HG03108 (cell line): ENCODE results near the gene TTL.
"Not testable (repeated sequence)": the region's sequence is repeated elsewhere in the genome, so short reads cannot be mapped to it uniquely, and the experiment has no call there.

ENCODE experiments used
- ATAC-seq: cut with Tn5 transposase; IDR thresholded peaks from one replicate; pipeline ENCODE4 v1.9.1; 2021; ENCODE audit warnings: moderate library complexity; ENCODE audit not compliant: unreplicated experiment

Gene TTL

GRCh38 chr2:112474844-112475486 lies 7.0 kb upstream of the TTL start:
- no peak for ATAC-seq

DNA sequence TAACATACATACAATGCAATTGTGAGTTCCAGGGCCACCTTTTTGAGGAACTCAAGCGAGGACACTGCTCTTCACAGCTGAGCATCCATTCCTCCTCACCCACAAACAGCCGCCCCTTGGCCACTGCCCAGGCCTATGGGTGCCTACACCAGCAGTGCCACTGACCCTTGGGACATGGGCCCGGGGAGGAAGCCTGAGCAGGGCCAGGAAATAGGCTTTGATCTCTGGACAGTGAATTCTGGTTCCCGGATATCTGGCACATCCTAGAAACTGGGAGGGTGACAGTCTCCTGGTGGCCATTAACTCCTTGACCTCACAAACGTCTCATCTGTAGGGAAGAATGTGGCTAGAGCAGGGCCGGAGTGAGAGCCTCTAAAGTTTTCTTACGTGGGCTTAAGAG lies 5.5 kb upstream of the TTL start:
- ATAC-seq = no peak

GRCh38 chr2:112480530-112481049 lies 1.4 kb upstream of the TTL start:
- no peak for ATAC-seq

DNA sequence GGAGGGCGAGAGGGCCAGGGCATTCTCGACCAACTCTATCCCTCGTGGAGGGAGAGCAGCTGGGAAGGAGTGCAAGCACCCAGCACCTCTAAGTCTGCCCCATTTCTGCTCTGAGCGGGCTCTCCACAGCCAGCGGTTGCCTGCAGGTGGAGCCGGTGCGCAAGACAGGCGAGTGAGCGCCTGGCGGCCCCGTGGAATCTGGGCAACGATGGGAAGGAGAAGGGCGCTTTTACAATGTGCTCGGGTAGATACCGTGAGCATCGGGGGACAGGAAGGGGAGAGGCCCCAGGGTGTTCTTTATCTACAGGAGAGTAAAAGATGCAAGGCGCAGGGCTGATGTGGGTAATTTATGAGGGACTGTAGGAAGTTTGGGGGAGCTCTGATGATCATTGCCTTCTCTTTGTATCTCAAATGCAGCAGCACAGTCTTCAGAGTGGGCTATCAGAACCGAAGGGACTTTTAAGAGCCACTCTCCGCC lies 867 bp upstream of the TTL start:
- peak; percentile 61 for ATAC-seq

GRCh38 chr2:112482309-112483041 lies 519 bp downstream of the TTL start:
- no peak for ATAC-seq

- ATAC-seq = no peak
These were observed 1.1 kb downstream of the TTL start for GRCh38 chr2:112483042-112483473.

DNA sequence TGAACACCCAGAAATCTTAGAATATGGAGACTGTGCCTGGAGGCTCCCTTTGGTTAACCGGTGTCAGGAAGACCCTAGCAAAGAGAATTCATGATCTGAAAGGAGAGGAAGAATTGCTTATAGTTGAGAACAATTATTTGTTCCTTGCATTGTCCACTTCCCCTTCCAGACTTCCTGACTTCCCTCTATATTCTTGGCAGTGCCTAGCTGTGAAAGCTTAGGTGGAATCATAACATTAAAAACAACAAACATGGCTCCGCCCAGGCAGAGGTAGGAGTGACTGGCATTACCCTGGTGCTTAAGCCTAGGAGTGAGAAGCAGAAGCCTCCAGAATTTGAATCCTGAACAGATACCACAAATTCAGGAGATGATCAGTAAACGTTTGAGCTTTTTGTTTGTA lies 1.9 kb downstream of the TTL start:
- no peak for ATAC-seq

GRCh38 chr2:112485849-112486248 lies 3.9 kb downstream of the TTL start:
- ATAC-seq = no peak

DNA sequence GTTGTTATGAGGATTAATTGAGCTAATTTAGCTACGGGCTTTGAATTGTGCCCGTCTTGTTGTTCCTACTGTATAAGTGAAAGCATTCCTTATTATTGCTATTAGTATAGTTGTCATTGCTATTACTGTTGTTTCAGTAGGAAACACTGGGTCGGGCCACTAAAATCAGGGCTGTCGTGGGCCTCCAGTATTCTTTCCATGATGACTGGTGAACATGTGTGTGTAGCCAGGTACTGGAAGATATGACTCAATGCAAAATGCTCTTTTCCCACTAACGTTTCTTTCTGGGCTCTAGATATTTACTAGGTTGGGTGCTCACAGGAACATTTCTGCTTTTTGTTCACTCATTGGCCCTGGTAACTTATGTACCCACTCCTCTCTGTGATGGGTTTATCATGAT lies 4.9 kb downstream of the TTL start:
- no peak for ATAC-seq

GRCh38 chr2:112487444-112487961 lies 5.5 kb downstream of the TTL start:
- no peak for ATAC-seq

DNA sequence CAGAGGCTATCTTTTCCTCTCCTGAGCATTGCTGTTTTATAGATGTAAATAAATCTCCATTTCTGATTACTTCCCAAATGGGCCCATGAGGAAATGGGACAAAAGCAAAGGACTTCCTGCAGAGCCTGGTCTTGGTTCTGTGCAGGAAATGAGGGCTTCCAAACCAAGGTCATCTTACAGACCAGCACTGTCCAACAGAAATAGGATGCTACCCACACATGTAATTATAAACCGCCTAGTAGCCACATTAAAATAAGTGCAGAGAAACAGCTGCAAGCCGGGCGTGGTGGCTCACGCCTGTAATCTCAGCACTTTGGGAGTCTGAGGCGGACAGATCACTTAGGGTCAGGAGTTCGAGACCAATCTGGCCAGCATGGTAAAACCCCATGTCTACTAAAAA lies 6.2 kb downstream of the TTL start:
- ATAC-seq = no peak

DNA sequence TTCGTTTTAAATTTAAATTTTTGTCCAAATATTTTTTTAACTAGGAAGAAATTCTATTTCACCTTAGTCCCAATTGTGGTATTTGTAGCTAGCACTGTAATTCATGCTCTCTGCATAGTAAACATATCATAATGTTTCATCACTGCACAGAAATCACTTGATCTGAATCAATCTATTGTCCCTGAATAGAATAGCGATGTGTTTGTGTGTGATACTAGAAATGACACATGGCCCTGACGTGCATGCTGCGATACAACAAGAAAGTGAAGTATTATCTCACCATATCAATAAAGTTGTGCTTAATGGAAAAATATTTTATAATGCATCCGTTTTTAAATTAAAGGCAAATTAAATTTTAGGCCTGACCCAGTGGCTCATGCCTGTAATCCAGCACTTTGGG lies 10.0 kb downstream of the TTL start:
- no peak for ATAC-seq

- no peak for ATAC-seq
These were observed 11.1 kb downstream of the TTL start for GRCh38 chr2:112493048-112493447.

GRCh38 chr2:112493858-112494648 lies 12.1 kb downstream of the TTL start:
- no peak for ATAC-seq

- no peak for ATAC-seq
These were observed 12.9 kb downstream of the TTL start for GRCh38 chr2:112494828-112495227.

- ATAC-seq = not testable (repeated sequence)
These were observed 13.9 kb downstream of the TTL start for GRCh38 chr2:112495878-112496277.

GRCh38 chr2:112500850-112501484 lies 19.0 kb downstream of the TTL start:
- ATAC-seq = not testable (repeated sequence)

DNA sequence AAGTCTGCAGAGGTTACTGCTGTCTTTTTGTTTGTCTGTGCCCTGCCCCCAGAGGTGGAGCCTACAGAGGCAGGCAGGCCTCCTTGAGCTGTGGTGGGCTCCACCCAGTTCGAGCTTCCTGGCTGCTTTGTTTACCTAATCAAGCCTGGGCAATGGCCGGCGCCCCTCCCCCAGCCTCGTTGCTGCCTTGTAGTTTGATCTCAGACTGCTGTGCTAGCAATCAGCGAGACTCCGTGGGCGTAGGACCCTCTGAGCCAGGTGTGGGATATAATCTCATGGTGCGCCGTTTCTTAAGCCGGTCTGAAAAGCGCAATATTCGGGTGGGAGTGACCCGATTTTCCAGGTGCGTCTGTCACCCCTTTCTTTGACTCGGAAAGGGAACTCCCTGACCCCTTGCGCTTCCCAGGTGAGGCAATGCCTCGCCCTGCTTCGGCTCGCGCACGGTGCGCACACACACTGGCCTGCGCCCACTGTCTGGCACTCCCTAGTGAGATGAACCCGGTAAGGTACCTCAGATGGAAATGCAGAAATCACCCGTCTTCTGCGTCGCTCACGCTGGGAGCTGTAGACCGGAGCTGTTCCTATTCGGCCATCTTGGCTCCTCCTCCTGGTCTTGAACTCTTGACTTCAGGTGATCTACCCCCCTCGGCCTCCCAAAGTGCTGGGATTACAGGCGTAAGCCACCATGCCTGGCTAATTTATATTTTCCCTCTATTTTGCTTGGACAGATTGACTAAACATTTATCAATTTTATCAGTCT lies 27.5 kb downstream of the TTL start:
- ATAC-seq = not testable (repeated sequence)

DNA sequence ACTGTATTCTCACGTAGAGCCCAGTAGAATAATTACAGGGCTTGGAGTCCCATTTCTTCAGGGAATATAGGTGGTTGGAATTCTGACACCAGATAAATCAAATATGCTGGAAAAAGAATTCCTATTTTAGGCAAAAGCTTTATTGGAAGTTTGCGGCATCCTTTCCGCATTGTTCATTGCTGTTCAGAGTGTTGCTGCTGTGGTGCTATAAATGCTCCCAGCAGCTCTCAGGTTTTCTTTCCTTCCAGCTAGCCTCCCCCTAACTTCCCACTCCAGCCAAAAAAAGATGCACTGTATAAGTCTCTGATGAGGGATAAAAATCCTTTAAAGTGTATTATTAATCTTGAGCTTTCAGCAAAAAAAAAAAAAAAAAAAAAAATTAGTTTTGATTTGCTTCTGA lies 34.8 kb downstream of the TTL start:
- no peak for ATAC-seq

DNA sequence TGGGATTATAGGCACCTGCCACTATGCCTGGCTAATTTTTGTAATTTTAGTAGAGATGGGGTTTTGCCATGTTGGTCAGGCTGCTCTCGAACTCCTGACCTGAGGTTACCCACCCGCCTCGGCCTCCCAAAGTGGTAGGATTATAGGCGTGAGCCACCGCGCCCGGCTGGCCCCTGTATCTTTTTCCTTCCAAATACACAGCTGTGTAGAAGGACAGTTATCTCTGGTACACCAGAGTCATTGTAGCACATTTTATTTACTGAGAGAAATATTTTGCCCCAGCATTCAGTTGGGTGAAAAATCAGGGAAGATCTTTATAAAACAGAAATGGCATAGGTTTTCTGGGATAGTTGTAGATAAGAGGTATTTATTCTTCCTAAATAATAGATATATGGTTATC lies 36.9 kb downstream of the TTL start:
- ATAC-seq = no peak
